NCI-H2227 treated with DMSO at 0.1 percent for 48 hours (cell line): ENCODE data around the gene VPS52.
"Not testable (repeated sequence)": the region's sequence is repeated elsewhere in the genome, so short reads cannot be mapped to it uniquely, and the experiment has no call there.

Source experiments
- DNase-seq: peaks from one replicate; lab custom pipeline; 2025; lab: John Stamatoyannopoulos, UW

The VPS52 gene

GRCh38 chr6:33250731-33251130, 20.9 kb downstream of the VPS52 start:
- DNase-seq = no peak

GRCh38 chr6:33249732-33250630, 21.7 kb downstream of the VPS52 start:
- DNase-seq = peak; percentile 66

GRCh38 chr6:33248932-33249731, 22.5 kb downstream of the VPS52 start:
- peak; percentile 99 for DNase-seq

GRCh38 chr6:33248643-33248931, 23.1 kb downstream of the VPS52 start:
- no peak for DNase-seq

GRCh38 chr6:33247977-33248642, 23.6 kb downstream of the VPS52 start:
- DNase-seq = peak; percentile 94

GRCh38 chr6:33243476-33243875, 28.2 kb downstream of the VPS52 start:
- DNase-seq = no peak

- no peak for DNase-seq
Observed at GRCh38 chr6:33241968-33242367, 29.7 kb downstream of the VPS52 start.

GRCh38 chr6:33237741-33238140, 33.9 kb downstream of the VPS52 start:
- DNase-seq = no peak

- no peak for DNase-seq
Observed at GRCh38 chr6:33236852-33237251, 34.8 kb downstream of the VPS52 start.

- DNase-seq = no peak
Observed at GRCh38 chr6:33236328-33236727, 35.3 kb downstream of the VPS52 start.

- DNase-seq = no peak
Observed at GRCh38 chr6:33235221-33235634, 36.4 kb downstream of the VPS52 start.

- not testable (repeated sequence) for DNase-seq
Observed at GRCh38 chr6:33226503-33227120, 45.1 kb downstream of the VPS52 start.

GRCh38 chr6:33217681-33218080, 54.0 kb downstream of the VPS52 start:
- DNase-seq = no peak

- DNase-seq = no peak
Observed at GRCh38 chr6:33217246-33217645, 54.4 kb downstream of the VPS52 start.

GRCh38 chr6:33216117-33216649, 55.5 kb downstream of the VPS52 start:
- DNase-seq = no peak

- no peak for DNase-seq
Observed at GRCh38 chr6:33215271-33216116, 56.2 kb downstream of the VPS52 start.

- no peak for DNase-seq
Observed at GRCh38 chr6:33213989-33214335, 57.7 kb downstream of the VPS52 start.

- peak; percentile 42 for DNase-seq
Observed at GRCh38 chr6:33213166-33213988, 58.3 kb downstream of the VPS52 start.

GRCh38 chr6:33212857-33213165, 58.9 kb downstream of the VPS52 start:
- DNase-seq = no peak

- DNase-seq = no peak
Observed at GRCh38 chr6:33211666-33212422, 59.8 kb downstream of the VPS52 start.
